ENCODE data around the gene ACVR1B.

Gene ACVR1B

GRCh38 chr12:51958542-51958941, 7.0 kb downstream of the ACVR1B start:
- Histone ChIP-seq H3K9me3 (no peaks in the 10 kb centered on the region), H3K4me1 (peaks cover 16% of the 10 kb centered on the region), H3K4me3 (no peak overlapping the region), H3K27me3 (ENCODE audit: low read depth) (no peaks in the 10 kb centered on the region), H3K36me3 (replicated peaks) (peaks cover 19% of the 10 kb centered on the region)
- no peak for DNase-seq (ENCODE audit: low spot score in 2 of 2)
- in situ Hi-C loops (cut with MboI; ENCODE audit: low sequenced_read_pairs): no loop called here

- Histone ChIP-seq H3K36me3 (replicated peaks) (peaks cover 22% of the 10 kb centered on the region), H3K27me3 (ENCODE audit: low read depth) (no peaks in the 10 kb centered on the region), H3K4me1 (peaks cover 14% of the 10 kb centered on the region), H3K4me3 (no peak overlapping the region), H3K9me3 (no peaks in the 10 kb centered on the region)
- in situ Hi-C loops (cut with MboI; ENCODE audit: low sequenced_read_pairs): no loop called here
- DNase-seq (ENCODE audit: low spot score in 2 of 2): no peak
Measured at GRCh38 chr12:51959211-51959610, 7.7 kb downstream of the ACVR1B start.

DNA sequence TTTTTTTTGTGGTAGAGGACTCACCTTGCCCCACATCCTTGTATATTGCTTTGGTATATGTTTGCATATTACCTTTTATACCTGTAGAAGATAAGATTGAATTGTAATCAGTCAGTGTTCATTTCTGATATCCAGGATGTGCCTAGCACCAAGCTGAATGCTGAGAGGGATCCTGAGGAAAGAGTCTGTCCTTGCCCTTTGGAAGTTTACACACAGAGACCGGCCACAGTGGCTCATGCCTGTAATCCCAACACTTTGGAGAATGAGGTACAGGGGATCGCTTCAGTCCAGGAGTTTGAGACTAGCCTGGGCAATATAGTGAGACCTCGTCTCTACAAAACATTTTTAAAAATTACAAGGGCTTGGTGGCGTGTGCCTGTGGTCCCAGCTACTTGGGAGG, 8.4 kb downstream of the ACVR1B start:
- H3K9me3 ChIP-seq: no peaks in the 10 kb centered on the region
- peaks cover 18% of the 10 kb centered on the region for H3K36me3 ChIP-seq (replicated peaks)
- no peak overlapping the region for H3K4me3 ChIP-seq
- no peak for DNase-seq (ENCODE audit: low spot score in 2 of 2)
- in situ Hi-C loops (cut with MboI; ENCODE audit: low sequenced_read_pairs): no loop called here
- H3K4me1 ChIP-seq: peaks cover 7% of the 10 kb centered on the region
- H3K27me3 ChIP-seq (ENCODE audit: low read depth): no peaks in the 10 kb centered on the region

GRCh38 chr12:51960488-51960887, 9.0 kb downstream of the ACVR1B start:
- Histone ChIP-seq H3K27me3 (ENCODE audit: low read depth) (no peaks in the 10 kb centered on the region), H3K4me1 (peaks cover 7% of the 10 kb centered on the region), H3K4me3 (no peak overlapping the region), H3K9me3 (no peaks in the 10 kb centered on the region), H3K36me3 (replicated peaks) (peaks cover 18% of the 10 kb centered on the region)
- DNase-seq (ENCODE audit: low spot score in 2 of 2): no peak
- in situ Hi-C loops (cut with MboI; ENCODE audit: low sequenced_read_pairs): no loop called here

DNA sequence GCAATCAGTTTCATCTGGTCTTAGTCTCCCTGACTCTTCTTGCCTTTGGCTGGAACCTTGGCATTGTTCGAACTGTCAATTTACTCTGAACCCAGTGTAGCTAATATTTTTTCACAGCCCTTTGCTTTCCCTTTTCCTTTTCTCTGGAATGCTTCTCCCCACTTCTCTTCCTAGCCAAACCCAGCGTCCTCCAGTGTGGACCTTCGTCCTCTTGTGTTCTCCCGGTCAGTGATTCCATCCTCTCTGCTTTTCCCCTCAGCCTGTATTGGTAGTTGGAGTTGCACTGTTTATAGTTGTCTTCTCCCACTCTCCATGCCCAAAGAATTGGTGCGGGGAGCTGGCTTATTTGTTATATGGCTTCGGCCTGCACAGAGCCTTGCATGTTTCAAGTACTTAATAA, 9.4 kb downstream of the ACVR1B start:
- DNase-seq (ENCODE audit: low spot score in 2 of 2): no peak
- Histone ChIP-seq H3K36me3 (replicated peaks) (peaks cover 18% of the 10 kb centered on the region), H3K4me3 (no peak overlapping the region), H3K27me3 (ENCODE audit: low read depth) (no peaks in the 10 kb centered on the region), H3K4me1 (peaks cover 7% of the 10 kb centered on the region), H3K9me3 (no peaks in the 10 kb centered on the region)
- in situ Hi-C loops (cut with MboI; ENCODE audit: low sequenced_read_pairs): no loop called here

- peaks cover 18% of the 10 kb centered on the region for H3K36me3 ChIP-seq (replicated peaks)
- in situ Hi-C loops (cut with MboI; ENCODE audit: low sequenced_read_pairs): no loop called here
- H3K9me3 ChIP-seq: no peaks in the 10 kb centered on the region
- H3K27me3 ChIP-seq (ENCODE audit: low read depth): no peaks in the 10 kb centered on the region
- no peak for DNase-seq (ENCODE audit: low spot score in 2 of 2)
- peaks cover 7% of the 10 kb centered on the region for H3K4me1 ChIP-seq
- H3K4me3 ChIP-seq: no peak overlapping the region
Measured at GRCh38 chr12:51961834-51962233, 10.3 kb downstream of the ACVR1B start.

GRCh38 chr12:51962737-51963136, 11.2 kb downstream of the ACVR1B start:
- Histone ChIP-seq H3K9me3 (no peaks in the 10 kb centered on the region), H3K36me3 (replicated peaks) (peaks cover 18% of the 10 kb centered on the region), H3K4me3 (no peak overlapping the region), H3K27me3 (ENCODE audit: low read depth) (no peaks in the 10 kb centered on the region), H3K4me1 (peaks cover 7% of the 10 kb centered on the region)
- no peak for DNase-seq (ENCODE audit: low spot score in 2 of 2)
- in situ Hi-C loops (cut with MboI; ENCODE audit: low sequenced_read_pairs): no loop called here

DNA sequence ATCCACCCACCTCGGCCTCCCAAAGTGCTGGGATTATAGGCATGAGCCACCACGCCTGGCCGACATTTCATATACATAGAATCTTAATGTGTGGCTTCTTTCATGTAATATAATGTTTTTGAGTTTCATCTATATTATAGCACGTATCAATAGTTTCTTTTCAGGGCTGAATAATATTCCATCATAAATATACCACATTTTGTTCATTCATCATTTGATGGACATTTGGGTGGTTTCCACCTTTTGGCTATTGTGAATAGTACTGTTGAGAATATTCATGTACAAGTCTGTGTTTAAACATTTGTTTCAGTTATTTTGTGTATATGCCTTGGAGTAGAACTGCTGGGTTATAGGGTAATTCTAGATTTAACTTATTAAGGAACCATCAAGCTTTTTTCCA, 12.0 kb downstream of the ACVR1B start:
- no peak overlapping the region for H3K4me3 ChIP-seq
- no peaks in the 10 kb centered on the region for H3K27me3 ChIP-seq (ENCODE audit: low read depth)
- DNase-seq (ENCODE audit: low spot score in 2 of 2): no peak
- H3K9me3 ChIP-seq: no peaks in the 10 kb centered on the region
- peaks cover 7% of the 10 kb centered on the region for H3K4me1 ChIP-seq
- peaks cover 18% of the 10 kb centered on the region for H3K36me3 ChIP-seq (replicated peaks)
- in situ Hi-C loops (cut with MboI; ENCODE audit: low sequenced_read_pairs): no loop called here

- Histone ChIP-seq H3K36me3 (replicated peaks) (0 out of 2 replicates have a peak, but pooled peaks cover 3% of the 10 kb centered on the region), H3K4me3 (no peak overlapping the region), H3K27me3 (ENCODE audit: low read depth) (no peaks in the 10 kb centered on the region), H3K4me1 (peaks cover 5% of the 10 kb centered on the region), H3K9me3 (no peaks in the 10 kb centered on the region)
- no peak for DNase-seq (ENCODE audit: low spot score in 2 of 2)
- in situ Hi-C loops (cut with MboI; ENCODE audit: low sequenced_read_pairs): no loop called here
Measured at GRCh38 chr12:51969643-51970042, 18.1 kb downstream of the ACVR1B start.

GRCh38 chr12:51970904-51971646, 19.6 kb downstream of the ACVR1B start:
- peak in 1 of 2 experiments; percentile 60 for DNase-seq (ENCODE audit: low spot score in 2 of 2)
- no peaks in the 10 kb centered on the region for H3K27me3 ChIP-seq (ENCODE audit: low read depth)
- no peaks in the 10 kb centered on the region for H3K9me3 ChIP-seq
- H3K4me1 ChIP-seq: peaks cover 5% of the 10 kb centered on the region; the same call in 1 of the 2 replicates
- in situ Hi-C loops (cut with MboI; ENCODE audit: low sequenced_read_pairs): no loop called here
- H3K4me3 ChIP-seq: no peak overlapping the region
- peaks cover 13% of the 10 kb centered on the region for H3K36me3 ChIP-seq (replicated peaks)

GRCh38 chr12:51971679-51972421, 20.4 kb downstream of the ACVR1B start:
- Histone ChIP-seq H3K27me3 (ENCODE audit: low read depth) (no peaks in the 10 kb centered on the region), H3K4me3 (no peak overlapping the region), H3K9me3 (no peaks in the 10 kb centered on the region), H3K36me3 (replicated peaks) (peaks cover 21% of the 10 kb centered on the region), H3K4me1 (peaks cover 5% of the 10 kb centered on the region; the same call in 1 of the 2 replicates)
- no peak for DNase-seq (ENCODE audit: low spot score in 2 of 2)
- in situ Hi-C loops (cut with MboI; ENCODE audit: low sequenced_read_pairs): no loop called here

GRCh38 chr12:51972422-51972812, 20.9 kb downstream of the ACVR1B start:
- DNase-seq (ENCODE audit: low spot score in 2 of 2): no peak
- H3K4me3 ChIP-seq: no peak overlapping the region
- peaks cover 5% of the 10 kb centered on the region; the same call in 1 of the 2 replicates for H3K4me1 ChIP-seq
- in situ Hi-C loops (cut with MboI; ENCODE audit: low sequenced_read_pairs): no loop called here
- no peaks in the 10 kb centered on the region for H3K9me3 ChIP-seq
- H3K36me3 ChIP-seq (replicated peaks): peaks cover 25% of the 10 kb centered on the region
- H3K27me3 ChIP-seq (ENCODE audit: low read depth): no peaks in the 10 kb centered on the region

GRCh38 chr12:51972849-51973273, 21.4 kb downstream of the ACVR1B start:
- in situ Hi-C loops (cut with MboI; ENCODE audit: low sequenced_read_pairs): no loop called here
- no peak for DNase-seq (ENCODE audit: low spot score in 2 of 2)
- H3K36me3 ChIP-seq (replicated peaks): peaks cover 26% of the 10 kb centered on the region
- H3K9me3 ChIP-seq: no peaks in the 10 kb centered on the region
- H3K27me3 ChIP-seq (ENCODE audit: low read depth): no peaks in the 10 kb centered on the region
- H3K4me1 ChIP-seq: peaks cover 5% of the 10 kb centered on the region; the same call in 1 of the 2 replicates
- no peak overlapping the region for H3K4me3 ChIP-seq

GRCh38 chr12:51973560-51973959, 22.1 kb downstream of the ACVR1B start:
- in situ Hi-C loops (cut with MboI; ENCODE audit: low sequenced_read_pairs): no loop called here
- Histone ChIP-seq H3K4me1 (peaks cover 5% of the 10 kb centered on the region; the same call in 1 of the 2 replicates), H3K9me3 (no peaks in the 10 kb centered on the region), H3K27me3 (ENCODE audit: low read depth) (no peaks in the 10 kb centered on the region), H3K4me3 (no peak overlapping the region), H3K36me3 (replicated peaks) (peaks cover 32% of the 10 kb centered on the region)
- DNase-seq (ENCODE audit: low spot score in 2 of 2): no peak

Measured in HAP-1 (cell line).